GM21717 (cell line): ENCODE data around the gene LRRFIP1.

Source experiments
- ATAC-seq: cut with Tn5 transposase; IDR thresholded peaks from one replicate; pipeline ENCODE4 v1.9.1; 2021; ENCODE audit warnings: mild to moderate bottlenecking, moderate library complexity; ENCODE audit not compliant: unreplicated experiment

The LRRFIP1 gene

DNA sequence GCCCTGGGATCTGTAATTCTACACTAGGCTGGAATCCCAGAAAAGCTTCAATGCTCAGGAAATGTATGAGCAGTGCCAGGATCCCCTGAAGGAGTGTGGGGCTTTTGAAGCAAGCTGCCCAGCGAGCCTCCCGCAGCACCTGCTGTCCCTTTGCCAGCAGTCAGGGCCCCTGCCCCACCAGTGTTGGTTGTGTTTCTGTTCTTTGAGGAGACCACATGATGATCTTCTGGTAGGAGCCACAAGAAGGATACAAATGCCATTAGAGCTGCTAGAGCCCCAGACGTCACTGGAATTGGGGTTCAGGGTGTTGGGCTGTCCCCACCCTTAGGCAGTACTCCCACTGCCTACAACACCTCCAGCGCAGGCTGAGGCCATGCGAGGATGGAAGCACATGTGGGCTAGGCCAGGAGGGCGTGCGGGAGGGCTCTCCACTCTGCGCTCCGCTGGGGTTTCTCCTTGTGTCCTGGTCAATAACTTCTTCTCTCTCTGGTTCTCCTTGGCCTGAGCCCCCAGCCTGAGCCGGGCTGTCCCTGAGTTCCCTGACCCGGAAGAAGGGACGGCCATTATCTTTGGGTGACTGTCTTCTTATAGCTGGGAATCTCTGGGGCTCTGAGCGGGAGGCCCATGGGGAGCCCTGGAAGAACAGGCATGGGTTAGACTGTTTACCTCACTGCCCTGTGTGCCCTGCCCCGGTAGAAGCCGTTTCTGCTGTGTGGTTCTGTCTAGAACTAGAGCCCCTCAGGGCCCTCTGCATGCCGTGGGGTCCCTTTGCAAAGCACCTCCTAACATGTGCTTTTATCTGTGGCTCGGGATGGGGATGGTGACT lies 73.9 kb downstream of the LRRFIP1 start:
- ATAC-seq = no peak

DNA sequence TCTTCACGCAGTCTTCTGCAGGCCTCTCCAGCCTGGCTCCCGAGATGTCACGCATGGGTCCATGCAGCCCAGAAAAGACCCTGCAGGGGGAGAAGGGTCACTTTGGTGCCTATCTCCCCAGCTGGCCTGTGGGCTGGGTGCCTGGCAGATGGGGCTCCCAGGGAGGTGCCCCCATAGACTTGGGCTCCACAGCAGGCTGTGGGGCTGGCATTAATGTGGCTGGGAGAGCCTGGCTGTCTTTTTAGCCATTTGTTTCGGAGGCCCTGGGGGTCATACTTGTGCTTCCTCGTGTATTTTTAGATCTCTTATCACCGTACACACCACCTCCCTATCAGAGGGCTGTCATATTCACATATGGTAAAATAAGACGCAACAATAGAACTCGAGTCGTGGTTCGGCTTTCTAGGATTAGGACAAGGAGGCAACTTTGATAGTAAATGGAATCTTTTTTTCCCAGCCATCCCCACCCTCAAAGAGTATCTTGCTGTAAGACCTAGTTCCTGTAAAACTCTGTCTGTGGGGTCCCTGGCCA lies 74.5 kb downstream of the LRRFIP1 start:
- no peak for ATAC-seq

DNA sequence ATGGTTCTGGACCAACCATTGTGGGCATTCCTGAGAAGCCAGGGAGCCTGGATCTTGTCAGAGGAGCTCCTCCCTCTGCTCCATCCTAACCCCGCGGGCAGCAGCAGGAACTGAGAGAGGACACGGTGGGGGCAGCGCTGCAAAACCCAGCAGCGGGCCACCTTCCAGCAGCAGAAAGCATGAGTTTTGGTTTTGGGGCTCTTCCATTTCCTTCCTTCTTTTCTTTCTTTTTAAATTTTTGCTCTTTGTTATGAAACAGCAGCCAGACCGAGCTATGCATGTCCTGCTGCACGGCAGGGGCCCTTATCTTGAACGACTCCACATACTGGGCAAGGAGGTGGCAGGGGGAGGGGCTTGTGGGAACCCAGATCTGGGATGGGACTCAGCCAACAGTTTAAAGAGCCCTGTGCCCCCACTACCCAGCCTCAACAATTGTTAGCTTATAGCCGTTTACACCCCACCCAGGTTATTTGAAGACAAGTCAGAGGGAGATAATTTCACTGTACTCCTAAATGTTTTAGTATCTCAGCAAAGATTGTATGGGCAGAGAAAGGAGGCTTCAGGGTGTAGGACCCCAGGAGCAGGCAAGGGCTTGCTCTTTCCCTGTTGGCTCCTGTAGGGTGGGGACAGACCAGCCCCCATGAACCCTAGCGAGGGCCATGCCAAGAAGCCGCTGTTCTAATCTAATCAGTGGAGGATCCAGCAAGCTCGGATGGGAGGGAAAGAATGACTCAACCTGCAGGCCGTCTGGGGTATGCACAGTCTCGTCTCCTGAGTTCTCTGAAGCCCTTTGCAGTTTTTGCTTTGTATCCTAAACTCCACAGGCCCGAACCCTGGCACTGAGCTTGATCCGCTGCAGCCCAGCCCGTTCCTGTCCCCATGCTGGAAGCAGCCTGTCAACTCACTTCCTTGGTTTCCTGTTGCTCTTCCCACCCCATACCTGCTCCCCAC lies 75.3 kb downstream of the LRRFIP1 start:
- no peak for ATAC-seq

DNA sequence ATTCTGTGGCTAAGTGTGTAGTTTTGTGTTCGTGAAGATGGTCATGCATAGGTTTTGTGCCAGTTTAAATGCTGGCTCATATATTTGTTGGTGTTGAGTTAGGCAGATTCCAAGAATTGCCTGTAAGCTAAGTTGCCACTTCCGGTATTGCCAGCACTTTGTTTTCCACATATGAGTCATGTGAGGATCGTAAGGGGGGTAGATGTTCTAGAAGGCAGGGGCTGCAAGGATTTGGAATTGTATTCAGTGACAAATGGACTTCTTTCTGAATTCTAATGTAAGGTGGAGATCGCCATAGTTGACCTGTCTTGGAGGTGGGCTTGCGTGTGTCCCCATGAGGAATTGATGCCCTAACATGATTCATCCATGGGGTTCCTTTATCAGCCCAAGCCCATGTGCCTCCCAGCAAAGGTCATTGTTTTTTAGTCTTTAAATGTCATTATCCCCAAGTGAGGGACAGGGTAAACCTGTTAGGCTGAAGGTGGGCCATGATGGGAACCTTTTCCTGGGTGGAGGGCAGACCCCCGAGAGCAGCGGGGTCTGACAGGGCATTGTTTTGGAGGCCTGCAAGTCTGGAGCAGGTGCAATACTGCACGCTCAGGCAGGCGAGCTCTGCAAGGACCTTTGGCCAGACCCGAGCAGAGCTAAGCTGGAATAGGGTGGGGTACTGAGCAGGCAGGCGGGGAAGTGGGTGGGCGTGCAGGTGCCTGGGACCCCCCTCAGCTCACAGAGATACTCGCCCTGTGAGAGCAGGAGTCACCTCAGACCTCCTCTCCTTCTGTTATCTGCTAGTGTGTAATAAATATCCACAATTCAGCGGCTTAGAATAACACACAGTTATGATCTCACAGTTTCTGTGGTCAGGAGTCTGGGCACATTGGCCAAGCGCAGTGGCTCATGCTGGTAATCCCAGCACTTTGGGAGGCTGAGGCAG lies 77.4 kb downstream of the LRRFIP1 start:
- no peak for ATAC-seq

DNA sequence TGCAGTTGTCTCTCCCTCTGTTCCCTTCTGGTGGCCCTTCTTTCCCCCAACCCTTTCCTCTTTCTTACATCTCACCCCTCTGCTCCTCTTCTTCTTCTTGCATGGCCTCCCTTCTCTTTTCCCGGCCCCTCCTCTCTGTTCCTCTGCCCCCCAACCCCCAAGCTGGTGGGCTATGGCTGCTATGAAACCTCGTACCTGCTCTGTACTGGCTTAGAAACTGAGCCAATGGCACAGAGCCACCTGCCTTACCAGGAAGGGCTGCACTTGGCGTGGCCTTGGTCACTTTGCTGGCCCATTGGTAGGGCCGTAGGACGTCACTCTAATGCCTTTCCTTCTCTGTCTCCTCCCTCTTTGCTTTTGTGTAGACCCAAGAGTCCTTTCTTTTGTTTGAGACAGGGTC lies 78.9 kb downstream of the LRRFIP1 start:
- ATAC-seq = no peak

DNA sequence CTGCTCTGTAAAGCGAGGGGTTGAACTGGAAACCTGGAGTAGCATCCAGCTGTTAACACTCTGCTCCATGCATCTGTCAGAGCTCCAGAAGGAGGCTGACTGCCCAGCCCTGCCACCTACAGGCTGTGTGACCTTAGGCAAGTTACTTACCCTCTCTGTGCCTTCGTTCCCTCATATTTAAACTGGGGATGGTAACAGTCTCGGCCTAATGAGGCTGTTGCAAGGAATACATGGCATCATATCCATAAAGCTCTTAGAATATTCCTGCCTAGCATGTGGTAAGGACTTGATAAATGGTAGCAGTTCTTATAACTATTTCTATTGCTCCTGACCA lies 80.6 kb downstream of the LRRFIP1 start:
- no peak for ATAC-seq

DNA sequence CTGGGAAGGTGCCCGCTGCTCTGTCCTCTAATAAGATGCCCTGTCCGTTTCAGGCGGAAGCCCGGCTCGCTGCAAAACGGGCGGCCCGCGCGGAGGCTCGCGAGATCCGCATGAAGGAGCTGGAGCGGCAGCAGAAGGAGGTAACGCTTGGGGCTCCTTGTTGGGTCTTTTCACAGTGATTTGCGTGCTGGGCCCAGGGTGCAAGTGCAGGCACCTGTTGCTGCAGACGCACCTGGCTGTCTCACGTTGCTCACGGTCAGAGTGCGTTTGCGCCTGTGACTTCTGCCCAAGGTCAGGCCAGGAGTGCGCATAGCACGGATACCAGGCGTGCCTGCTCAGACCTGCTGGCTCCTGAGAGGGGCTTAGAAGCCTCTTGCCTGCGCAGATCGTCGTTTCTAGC lies 81.1 kb downstream of the LRRFIP1 start:
- ATAC-seq = no peak

DNA sequence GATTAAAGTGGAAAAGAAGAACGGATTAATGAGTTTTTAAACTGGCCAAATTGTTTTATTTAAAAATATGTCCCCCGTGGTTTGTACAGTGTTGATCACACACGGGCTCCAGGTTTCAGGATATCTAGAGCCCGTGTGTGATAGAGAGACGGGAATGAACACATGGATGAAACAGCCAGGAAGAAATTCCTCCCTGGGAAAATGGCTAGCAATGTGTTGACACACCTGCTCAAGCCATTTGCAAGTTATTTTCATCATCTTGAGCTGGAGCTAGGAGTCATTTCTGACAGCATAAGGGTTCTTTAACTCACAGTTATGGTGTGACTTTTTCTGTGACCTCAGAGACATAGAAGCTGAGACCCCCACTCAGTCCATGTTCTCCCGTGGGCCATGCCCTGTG lies 81.6 kb downstream of the LRRFIP1 start:
- no peak for ATAC-seq

DNA sequence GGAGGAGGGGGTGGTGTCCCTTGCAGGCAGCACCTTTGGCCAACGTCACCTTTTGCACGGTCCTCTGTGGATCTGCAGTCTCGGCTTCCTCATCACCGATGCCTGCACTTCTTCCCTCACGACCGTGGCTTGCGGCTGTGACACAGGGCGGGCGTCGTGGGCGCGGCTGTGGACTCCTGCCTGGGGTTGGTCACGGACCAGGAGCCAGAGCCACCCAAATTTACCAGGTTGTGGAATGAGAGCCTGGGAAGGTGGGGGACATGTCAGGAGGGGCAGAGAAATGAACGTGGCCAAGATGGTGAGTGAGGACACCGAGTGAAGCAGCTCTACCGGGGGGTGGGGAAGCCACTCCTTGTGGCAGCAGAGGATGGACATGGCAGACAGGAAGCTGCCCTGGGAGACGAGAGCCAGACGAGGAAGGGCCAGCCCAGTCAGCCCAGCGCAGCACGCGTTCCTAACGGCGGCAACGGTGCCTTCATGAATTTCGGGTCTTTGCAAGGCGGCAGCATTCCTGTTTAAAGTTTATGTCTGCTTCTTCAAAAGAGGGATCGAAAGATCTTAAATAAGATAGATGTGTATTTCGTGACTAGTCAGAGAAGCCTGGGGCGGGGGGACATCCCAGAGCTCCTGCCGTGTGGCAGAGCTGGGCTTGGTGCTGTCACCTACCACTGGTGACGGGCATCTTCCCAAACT lies 84.2 kb downstream of the LRRFIP1 start:
- no peak for ATAC-seq

DNA sequence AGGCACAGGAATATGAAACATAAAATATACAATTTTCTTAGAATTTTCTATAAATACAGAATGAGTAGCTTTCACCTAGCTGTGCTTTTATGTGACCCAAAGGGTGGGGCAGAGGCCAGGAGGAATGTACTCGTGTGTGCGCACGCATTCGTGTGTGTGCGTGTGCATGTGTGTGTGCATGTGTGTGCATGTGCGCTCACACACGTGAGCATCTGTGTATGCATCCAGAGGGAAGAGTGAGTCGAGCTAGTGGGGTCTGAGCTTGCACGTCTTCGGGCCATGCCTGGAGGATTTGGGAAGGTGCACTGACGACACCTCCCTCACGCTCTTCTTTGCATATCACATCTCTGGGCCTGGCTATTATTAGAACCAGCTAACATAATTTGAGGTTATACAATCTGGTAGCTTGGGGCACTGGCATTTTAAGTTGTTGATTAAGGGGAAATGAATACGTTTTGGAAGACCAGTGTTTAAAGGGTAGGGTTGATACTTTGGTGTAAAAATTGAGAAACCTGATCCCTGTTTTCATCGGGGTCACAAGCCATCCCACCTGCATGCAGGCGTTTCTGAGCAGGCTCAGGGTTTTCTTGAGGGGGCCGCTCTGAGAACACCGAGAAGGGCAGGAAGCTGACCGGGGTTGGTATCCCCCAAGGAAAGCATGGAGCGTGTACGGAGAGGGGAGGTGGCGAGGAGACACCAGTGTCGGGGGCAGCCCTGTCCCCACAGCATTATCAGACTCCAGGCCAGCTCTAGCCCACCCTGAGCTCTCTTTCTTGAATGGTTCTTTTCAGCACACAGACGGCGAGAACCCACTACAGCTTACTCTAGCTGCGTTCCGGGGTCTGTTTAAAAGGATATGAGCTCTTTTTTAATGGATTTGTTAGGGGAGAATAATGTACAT lies 85.3 kb downstream of the LRRFIP1 start:
- no peak for ATAC-seq

DNA sequence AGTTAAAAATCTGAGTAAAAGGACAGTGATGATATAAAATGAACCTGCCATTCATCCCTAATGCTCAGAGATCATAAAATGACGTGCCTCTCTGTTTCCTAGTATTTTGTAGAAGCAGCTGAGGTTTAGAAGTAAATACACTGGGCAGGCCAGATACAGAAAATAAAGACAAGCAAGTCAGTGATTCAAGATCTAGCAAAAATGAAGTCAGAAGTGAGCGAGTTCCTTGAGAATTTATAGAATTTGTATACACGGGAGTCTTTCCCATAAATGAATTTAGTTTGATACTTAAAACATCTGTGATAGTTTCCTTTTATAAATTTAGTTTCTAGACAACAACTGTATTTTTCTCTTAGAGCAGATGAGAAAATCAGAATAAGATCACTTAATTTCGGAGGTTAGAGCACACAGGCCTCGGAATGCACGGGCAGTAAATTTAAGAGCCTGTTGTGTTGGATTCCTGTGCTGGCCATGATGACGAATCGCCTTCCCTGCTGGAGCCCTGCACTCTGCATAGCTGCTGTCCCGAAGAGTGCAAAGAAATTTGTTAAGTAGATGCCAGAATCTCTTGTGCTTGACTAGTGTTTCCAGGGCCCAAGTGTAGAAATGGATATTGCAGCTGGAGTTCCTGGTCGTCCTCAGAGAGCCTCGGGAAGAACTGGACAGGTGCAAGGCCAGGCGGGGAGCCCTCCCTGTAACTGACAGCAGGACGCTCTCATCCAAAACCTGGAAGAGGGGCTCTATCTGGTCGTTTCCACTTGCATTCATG lies 87.5 kb downstream of the LRRFIP1 start:
- ATAC-seq = no peak

DNA sequence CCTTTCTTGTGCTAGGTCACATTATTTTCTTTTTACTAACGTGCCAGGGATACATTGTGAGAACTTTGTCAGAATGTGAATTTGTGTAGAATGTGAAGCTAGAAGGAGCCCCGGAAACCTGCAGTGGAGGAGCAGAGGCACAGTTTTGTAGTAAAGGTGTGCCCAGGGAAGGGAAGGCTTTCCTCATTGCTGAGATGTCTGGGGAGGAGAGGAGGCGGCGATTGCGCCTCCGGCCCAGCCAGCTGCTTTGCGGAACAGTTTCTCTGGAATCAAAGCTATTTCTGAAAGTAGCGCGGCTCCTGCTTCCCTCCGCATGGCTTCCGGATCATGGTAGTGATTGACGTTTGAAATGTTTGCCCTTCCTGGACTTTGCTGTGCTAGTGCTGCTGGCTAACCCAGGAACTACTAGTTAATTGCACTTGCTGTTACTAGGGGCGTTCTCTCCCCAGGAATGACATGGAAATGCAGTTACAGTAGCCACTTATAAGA lies 88.1 kb downstream of the LRRFIP1 start:
- no peak for ATAC-seq

DNA sequence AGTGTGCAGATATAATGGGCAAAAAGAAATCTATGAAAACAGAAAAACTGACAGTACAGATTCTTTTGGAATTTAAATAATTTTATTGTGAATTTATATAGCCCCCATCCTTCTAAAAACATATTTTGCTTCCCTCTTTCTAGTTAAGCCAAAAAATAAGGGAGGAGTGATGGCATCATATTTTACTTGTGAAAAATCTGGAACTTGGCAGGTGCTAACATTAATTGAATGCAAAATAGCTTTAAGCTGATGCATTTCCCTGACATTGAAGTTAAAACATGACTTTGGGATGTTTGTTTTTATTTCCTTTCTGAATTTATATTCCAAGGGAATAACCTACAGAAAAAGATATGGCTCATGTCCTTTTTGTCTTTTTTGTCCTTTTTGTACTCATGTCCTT lies 88.6 kb downstream of the LRRFIP1 start:
- no peak for ATAC-seq

DNA sequence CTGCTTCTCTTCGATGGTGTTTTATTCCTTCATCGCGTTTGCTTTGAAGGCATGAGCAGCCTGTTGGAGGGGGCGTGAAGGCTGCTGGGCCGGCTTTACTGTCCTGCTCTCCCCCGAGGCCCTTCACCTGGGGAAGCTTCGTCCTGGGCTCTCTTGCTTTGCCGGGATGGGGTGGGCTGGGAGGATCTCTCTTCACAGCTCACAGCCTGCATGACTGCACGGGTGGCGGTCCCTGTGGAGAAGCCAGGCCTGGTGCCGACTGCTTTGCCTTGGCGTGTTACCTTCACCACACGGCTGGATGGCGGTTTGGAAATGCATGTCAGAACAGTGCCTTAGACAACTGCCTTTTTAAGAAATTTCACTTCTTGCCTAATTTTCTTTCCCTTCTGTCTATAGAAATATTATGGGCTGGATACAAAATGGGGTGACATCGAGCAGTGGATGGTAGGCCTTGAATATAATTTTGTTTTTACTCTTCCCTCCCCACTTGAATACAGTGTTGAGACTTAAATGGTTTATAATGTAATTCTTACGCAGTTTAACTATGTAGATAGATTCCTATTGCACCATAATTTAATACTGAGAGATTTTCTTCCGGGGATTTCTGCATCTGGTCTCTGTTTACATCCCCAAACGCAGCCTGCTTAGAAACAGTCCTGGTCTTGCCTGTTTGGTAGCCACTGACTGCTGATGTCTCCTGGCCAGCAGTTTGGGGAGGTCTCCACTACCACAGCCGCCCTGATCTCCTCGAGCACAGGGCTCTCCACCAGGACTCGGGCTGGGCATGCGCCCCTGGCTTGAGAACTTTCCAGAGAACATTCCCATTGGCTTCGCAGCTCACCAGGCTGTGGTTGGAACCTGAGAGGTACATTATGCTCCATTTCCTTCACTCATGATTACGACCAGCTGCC lies 90.2 kb downstream of the LRRFIP1 start:
- no peak for ATAC-seq

DNA sequence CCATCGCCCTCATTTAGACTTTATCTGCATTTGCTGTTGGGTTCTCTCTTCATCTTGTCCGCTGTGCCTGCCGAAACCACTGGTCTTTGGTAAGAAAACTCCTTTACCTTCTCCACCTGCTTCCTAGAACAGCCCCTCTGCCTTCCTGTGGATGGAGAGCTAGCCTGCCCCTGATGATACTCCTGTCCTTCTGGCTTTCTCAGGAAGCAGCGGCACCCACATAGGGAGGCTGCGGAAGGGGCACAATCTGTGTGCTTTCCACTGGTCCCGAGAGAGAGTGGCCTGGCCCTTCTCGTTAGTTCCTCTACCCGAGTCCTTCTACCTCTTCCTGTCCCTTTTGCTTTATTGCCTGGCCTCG lies 90.9 kb downstream of the LRRFIP1 start:
- no peak for ATAC-seq

DNA sequence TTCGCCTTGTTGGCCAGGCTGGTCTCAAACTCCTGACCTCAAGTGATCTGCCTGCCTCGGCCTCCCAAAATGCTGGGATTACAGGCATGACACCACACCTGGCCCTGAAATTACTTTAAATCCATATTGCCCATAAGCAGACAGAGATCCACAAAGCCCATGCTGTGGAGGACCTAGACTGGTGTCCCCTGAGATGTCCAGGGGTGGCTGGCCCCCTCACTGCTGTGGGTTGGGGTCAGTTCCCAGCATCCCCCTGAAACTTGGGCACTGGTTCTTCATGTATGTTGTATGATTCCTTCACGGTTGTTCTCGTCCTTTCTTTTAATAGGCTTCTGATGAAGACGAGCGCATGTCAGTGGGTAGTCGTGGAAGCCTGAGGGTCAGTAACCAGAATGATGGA lies 93.1 kb downstream of the LRRFIP1 start:
- no peak for ATAC-seq

DNA sequence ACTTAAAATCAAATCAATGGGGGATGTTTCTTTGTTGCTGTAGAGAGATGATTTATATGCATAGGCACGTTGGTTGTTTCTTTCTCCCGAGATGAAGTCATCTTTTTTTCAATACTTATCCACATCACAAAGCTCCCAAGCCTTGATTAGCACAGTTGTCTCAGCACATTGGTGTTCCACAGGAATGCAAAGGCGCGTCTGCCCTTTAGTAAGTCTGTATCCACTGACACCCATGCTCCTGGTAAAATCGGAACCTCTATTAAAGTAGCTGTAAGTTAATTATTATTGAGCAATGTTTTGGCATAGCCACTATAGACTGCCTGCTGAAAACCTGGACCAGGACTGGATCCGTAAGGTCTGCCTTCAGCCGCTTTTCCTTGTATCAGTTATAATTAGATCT lies 93.6 kb downstream of the LRRFIP1 start:
- ATAC-seq = no peak
